CD14-positive monocyte (primary cell): ENCODE measurements around the gene LAMC3. TPM values are rescaled to one million over a fixed set of nuclear protein-coding genes. Genes with fewer than 3 reads are reported as not detected.

ENCODE experiments used
- DNase-seq, 3 donors: peaks; one replicate each; pipeline ENCODE4 v3.0.0-alpha.2; 2011 to 2022
- H2AFZ ChIP-seq: 2 replicates; pipeline ENCODE4 v1.6.0; 2012; ENCODE audit warnings: mild to moderate bottlenecking, low read depth, low read length, inconsistent platforms; ENCODE audit not compliant: insufficient read depth, poor library complexity, severe bottlenecking
- H3K27ac ChIP-seq, 2 donors: 1 replicate in 1 of 2; 2 replicates in 1 of 2; pipeline ENCODE4 v1.5.1; 2012 to 2013; ENCODE audit warnings: low read length in 2 of 2, control low read depth in 1 of 2, inconsistent platforms in 1 of 2, low read depth in 1 of 2, mild to moderate bottlenecking in 1 of 2
- H3K27me3 ChIP-seq, 2 donors: one replicate each; pipeline versions ENCODE4 v1.6.0 to v1.6.1; 2011 to 2013; ENCODE audit warnings: low read length in 2 of 2; ENCODE audit not compliant: control insufficient read depth in 2 of 2, insufficient read depth in 2 of 2
- H3K36me3 ChIP-seq, 2 donors: replicated peaks in 1 of 2; 1 replicate in 1 of 2; 2 replicates in 1 of 2; pipeline versions ENCODE4 v1.5.1 to v1.6.1; 2012 to 2013; ENCODE audit warnings: low read length in 2 of 2, control low read depth in 1 of 2, inconsistent platforms in 1 of 2, mild to moderate bottlenecking in 1 of 2; ENCODE audit not compliant: insufficient read depth in 2 of 2, control insufficient read depth in 1 of 2
- H3K4me1 ChIP-seq, 2 donors: 1 replicate in 1 of 2; 2 replicates in 1 of 2; pipeline versions ENCODE4 v1.5.1 to v1.6.1; 2012 to 2013; ENCODE audit warnings: low read length in 2 of 2, control low read depth in 1 of 2, inconsistent platforms in 1 of 2, mild to moderate bottlenecking in 1 of 2, moderate library complexity in 1 of 2; ENCODE audit not compliant: insufficient read depth in 2 of 2, control insufficient read depth in 1 of 2
- H3K4me2 ChIP-seq: replicated peaks from 2 replicates; pipeline ENCODE3; 2012; ENCODE audit warnings: low read length, moderate library complexity, mild to moderate bottlenecking; ENCODE audit not compliant: poor library complexity, severe bottlenecking; ENCODE audit errors: extremely low read depth
- H3K4me3 ChIP-seq, 3 experiments: fragments of 200-600 bp in 1 of 3; sonication (generic) in 1 of 3; replicated peaks in 1 of 3; 1 replicate in 2 of 3; 2 replicates in 1 of 3; pipeline ENCODE4 v1.5.1; 2011 to 2013; ENCODE audit warnings: low read length in 3 of 3, mild to moderate bottlenecking in 3 of 3, control low read depth in 2 of 3, low read depth in 2 of 3, inconsistent platforms in 1 of 3, moderate library complexity in 1 of 3
- H3K79me2 ChIP-seq: 2 replicates; pipeline ENCODE4 v1.6.0; 2012; ENCODE audit warnings: mild to moderate bottlenecking, control low read depth, inconsistent platforms, low read length, moderate library complexity; ENCODE audit not compliant: insufficient read depth
- H3K9ac ChIP-seq: 2 replicates; pipeline ENCODE4 v1.6.0; 2017; ENCODE audit warnings: low read length, mild to moderate bottlenecking; ENCODE audit not compliant: insufficient read depth, poor library complexity, severe bottlenecking
- H3K9me3 ChIP-seq, 2 donors: replicated peaks in 1 of 2; 1 replicate in 1 of 2; 2 replicates in 1 of 2; pipeline versions ENCODE4 v1.5.1 to v1.6.1; 2012 to 2013; ENCODE audit warnings: low read length in 2 of 2, control low read depth in 1 of 2; ENCODE audit not compliant: control insufficient read depth in 1 of 2, insufficient read depth in 1 of 2
- H4K20me1 ChIP-seq: 2 replicates; pipeline ENCODE4 v1.6.0; 2012; ENCODE audit warnings: mild to moderate bottlenecking, low read length, control low read depth, moderate library complexity; ENCODE audit not compliant: insufficient read depth
- H3K27ac Mint-ChIP-seq, 7 donors: one replicate each; pipeline ENCODE4 v1.8.0; 2020; ENCODE audit warnings: mild to moderate bottlenecking in 7 of 7, mixed read lengths in 7 of 7, moderate library complexity in 6 of 7, inconsistent platforms in 2 of 7
- H3K27me3 Mint-ChIP-seq, 3 donors: one replicate each; pipeline ENCODE4 v1.8.0; 2021 to 2022; ENCODE audit warnings: low read depth in 3 of 3, mild to moderate bottlenecking in 3 of 3, mixed read lengths in 3 of 3, moderate library complexity in 3 of 3, inconsistent platforms in 1 of 3
- H3K36me3 Mint-ChIP-seq, 2 donors: one replicate each; pipeline ENCODE4 v1.8.0; 2020; ENCODE audit warnings: mixed read lengths in 2 of 2, inconsistent platforms in 1 of 2, mild to moderate bottlenecking in 1 of 2
- H3K4me1 Mint-ChIP-seq: one replicate; pipeline ENCODE4 v1.8.0; 2020; ENCODE audit warnings: mild to moderate bottlenecking, mixed read lengths
- H3K4me3 Mint-ChIP-seq, 2 donors: one replicate each; pipeline ENCODE4 v1.8.0; 2020; ENCODE audit warnings: mild to moderate bottlenecking in 2 of 2, mixed read lengths in 2 of 2, moderate library complexity in 1 of 2
- H3K9me3 Mint-ChIP-seq, 7 donors: one replicate each; pipeline ENCODE4 v1.8.0; 2020 to 2022; ENCODE audit warnings: mixed read lengths in 7 of 7, mild to moderate bottlenecking in 6 of 7, moderate library complexity in 6 of 7, inconsistent platforms in 2 of 7
- WGBS: methylation state at CpG from one replicate; pipeline ENCODE4 v1.1.5; 2013; ENCODE audit warnings: missing lambda C conversion rate; ENCODE audit not compliant: insufficient coverage; 5-methylcytosine and 5-hydroxymethylcytosine counted together
- intact Hi-C, 2 donors: fragments of 100-400 bp; cut with micrococcal nuclease; formaldehyde crosslinking; loops; one replicate each; pipeline versions ENCODE4 v1.15.0 to v1.15.1; 2023
- polyA plus RNA-seq, 3 donors: library from polyadenylated mRNA; depleted of rRNA in 1 of 3; unstranded in 2 of 3; stranded (reverse) in 1 of 3; fragments of 300-500 nt in 2 of 3; fragments of >200 nt in 1 of 3; fragmentation: Illumina TruSeq in 2 of 3; gene quantifications; 1 replicate in 2 of 3; 2 replicates in 1 of 3; pipeline ENCODE4 v1.2.3, GENCODE V29; 2012 to 2021
- TF ChIP-seq, protein P1 (sequence below): fragments of 200-600 bp; IDR thresholded peaks from one replicate; pipeline ENCODE4 v1.8.0; 2022; ENCODE audit warnings: antibody characterized with exemption, mild to moderate bottlenecking

The LAMC3 gene
- polyA plus RNA-seq, 3 donors, result 0.19 TPM; not detected in 2

DNA sequence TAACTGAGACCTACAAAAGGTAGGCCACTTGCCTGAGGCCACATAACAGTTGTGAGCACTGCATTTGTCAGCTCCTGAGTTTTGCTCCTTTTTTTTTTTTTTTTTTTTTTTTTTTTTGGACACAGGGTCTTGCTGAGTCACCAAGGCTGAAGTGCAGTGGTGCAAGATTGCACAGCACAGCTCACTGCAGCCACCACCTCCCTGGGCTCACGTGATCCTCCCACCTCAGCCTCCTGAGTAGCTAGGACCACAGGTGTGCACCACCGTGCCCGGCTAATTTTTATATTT, 37.1 kb downstream of the LAMC3 start:
- Histone ChIP-seq H3K4me3 (no peak overlapping the region), H4K20me1 (no peaks in the 10 kb centered on the region), H3K4me1 (peaks cover 8 to 10% of the 10 kb centered on the region in 2 donors), H3K27ac (no peak overlapping the region), H3K4me2 (no peak overlapping the region), H3K79me2 (no peaks in the 10 kb centered on the region), H3K36me3 (no peaks in the 10 kb centered on the region), H3K9ac (no peak overlapping the region), H3K27me3 (no peaks in the 10 kb centered on the region), H2AFZ (no peak overlapping the region), H3K9me3 (no peaks in the 10 kb centered on the region)
- peaks cover 10% of the 10 kb centered on the region for H3K4me1 Mint-ChIP-seq
- intact Hi-C loops, result loop anchor here (5.0 kb wide), 2 partner anchors 179 to 344 kb away; no protein-coding TSS in a partner anchor
- H3K27ac Mint-ChIP-seq, result no peak overlapping the region
- no peak overlapping the region for H3K4me3 Mint-ChIP-seq
- TF ChIP-seq, protein P1, sequence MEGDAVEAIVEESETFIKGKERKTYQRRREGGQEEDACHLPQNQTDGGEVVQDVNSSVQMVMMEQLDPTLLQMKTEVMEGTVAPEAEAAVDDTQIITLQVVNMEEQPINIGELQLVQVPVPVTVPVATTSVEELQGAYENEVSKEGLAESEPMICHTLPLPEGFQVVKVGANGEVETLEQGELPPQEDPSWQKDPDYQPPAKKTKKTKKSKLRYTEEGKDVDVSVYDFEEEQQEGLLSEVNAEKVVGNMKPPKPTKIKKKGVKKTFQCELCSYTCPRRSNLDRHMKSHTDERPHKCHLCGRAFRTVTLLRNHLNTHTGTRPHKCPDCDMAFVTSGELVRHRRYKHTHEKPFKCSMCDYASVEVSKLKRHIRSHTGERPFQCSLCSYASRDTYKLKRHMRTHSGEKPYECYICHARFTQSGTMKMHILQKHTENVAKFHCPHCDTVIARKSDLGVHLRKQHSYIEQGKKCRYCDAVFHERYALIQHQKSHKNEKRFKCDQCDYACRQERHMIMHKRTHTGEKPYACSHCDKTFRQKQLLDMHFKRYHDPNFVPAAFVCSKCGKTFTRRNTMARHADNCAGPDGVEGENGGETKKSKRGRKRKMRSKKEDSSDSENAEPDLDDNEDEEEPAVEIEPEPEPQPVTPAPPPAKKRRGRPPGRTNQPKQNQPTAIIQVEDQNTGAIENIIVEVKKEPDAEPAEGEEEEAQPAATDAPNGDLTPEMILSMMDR, result no peak
- H3K27me3 Mint-ChIP-seq, result peaks cover 0 to 5% (median 0%) of the 10 kb centered on the region in 3 donors
- no peaks in the 10 kb centered on the region for H3K36me3 Mint-ChIP-seq
- peaks cover 0 to 3% (median 0%) of the 10 kb centered on the region in 7 donors for H3K9me3 Mint-ChIP-seq
- DNase-seq, result no peak
- 83% methylated on average over 3 of the region's 3 CpGs for WGBS

DNA sequence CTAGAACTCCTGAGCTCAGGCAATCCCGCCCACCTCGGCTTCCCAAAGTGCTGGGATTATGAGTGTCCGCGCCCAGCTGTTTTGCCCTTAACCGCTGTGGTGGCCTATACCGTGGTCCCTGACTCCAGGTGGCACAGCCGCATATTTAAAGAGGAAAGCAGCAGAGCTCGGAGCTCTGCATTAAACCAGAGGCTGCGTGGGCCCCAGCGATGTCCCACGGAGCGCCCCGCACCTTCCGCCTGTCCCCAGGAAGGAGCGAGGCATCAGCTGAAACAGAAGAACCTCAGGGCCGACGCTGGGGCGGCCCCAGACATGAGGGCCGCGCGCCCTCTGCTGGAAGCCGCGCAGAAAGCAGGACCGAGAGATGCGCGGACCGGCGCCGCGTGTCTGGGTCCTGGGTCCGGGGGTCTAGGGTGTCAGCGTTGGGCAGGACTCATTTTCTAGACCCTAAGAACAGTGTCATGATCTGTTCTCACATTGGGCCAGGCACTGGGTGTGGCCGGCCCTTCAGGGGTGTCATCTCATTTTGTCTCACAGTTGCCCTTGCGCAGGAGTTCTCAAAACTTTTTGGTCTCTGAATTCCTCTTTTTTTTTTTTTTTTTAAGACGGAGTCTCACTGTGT, 37.7 kb downstream of the LAMC3 start:
- TF ChIP-seq, protein P1, result peak; percentile 96
- Mint-ChIP-seq H3K27me3 (peaks cover 0 to 5% (median 0%) of the 10 kb centered on the region in 3 donors), H3K36me3 (no peaks in the 10 kb centered on the region), H3K27ac (no peak overlapping the region), H3K4me3 (peak overlapping the region; percentile 49 to 65), H3K4me1 (peaks cover 10% of the 10 kb centered on the region), H3K9me3 (peaks cover 0 to 3% (median 0%) of the 10 kb centered on the region in 7 donors)
- peak; percentile 44 to 59 (median 58) for DNase-seq
- H3K9ac ChIP-seq, result no peak overlapping the region
- H4K20me1 ChIP-seq, result no peaks in the 10 kb centered on the region
- peak overlapping the region; percentile 37 for H3K4me2 ChIP-seq
- H2AFZ ChIP-seq, result peak overlapping the region; percentile 33
- H3K27ac ChIP-seq, result no peak overlapping the region
- peaks cover 8 to 10% of the 10 kb centered on the region in 2 donors for H3K4me1 ChIP-seq
- no peaks in the 10 kb centered on the region for H3K27me3 ChIP-seq
- H3K36me3 ChIP-seq, result no peaks in the 10 kb centered on the region
- intact Hi-C loops, result loop anchor here (5.0 kb wide), 2 partner anchors 179 to 344 kb away; no protein-coding TSS in a partner anchor
- H3K9me3 ChIP-seq, result no peaks in the 10 kb centered on the region
- no peak overlapping the region for H3K4me3 ChIP-seq
- H3K79me2 ChIP-seq, result no peaks in the 10 kb centered on the region
- 9% methylated on average over 32 of the region's 35 CpGs for WGBS
